GM19455 (cell line): ENCODE measurements around the gene TCEA3.

Source experiments
- ATAC-seq: cut with Tn5 transposase; IDR thresholded peaks from one replicate; pipeline ENCODE4 v1.9.1; 2021; ENCODE audit not compliant: unreplicated experiment

The TCEA3 gene

GRCh38 chr1:23424293-23425192 is at the start of gene TCEA3:
TCEA3 (minus strand) TSS chr1:23424748; CDS start chr1:23424633, 115 bp downstream.
- ATAC-seq, result no peak

GRCh38 chr1:23473037-23473800 is 48.7 kb upstream of the TCEA3 start:
- ATAC-seq, result no peak

- no peak for ATAC-seq
Measured at GRCh38 chr1:23472351-23473036, 47.9 kb upstream of the TCEA3 start.

GRCh38 chr1:23471473-23472075 is 47.0 kb upstream of the TCEA3 start:
- ATAC-seq, result no peak

GRCh38 chr1:23470282-23471070 is 45.9 kb upstream of the TCEA3 start:
- no peak for ATAC-seq

GRCh38 chr1:23469372-23469982 is 44.9 kb upstream of the TCEA3 start:
- ATAC-seq, result no peak

- ATAC-seq, result no peak
Measured at GRCh38 chr1:23466423-23466989, 42.0 kb upstream of the TCEA3 start.

- ATAC-seq, result no peak
Measured at GRCh38 chr1:23463286-23463685, 38.7 kb upstream of the TCEA3 start.

- no peak for ATAC-seq
Measured at GRCh38 chr1:23462766-23463165, 38.2 kb upstream of the TCEA3 start.

GRCh38 chr1:23461050-23461449 is 36.5 kb upstream of the TCEA3 start:
- ATAC-seq, result no peak

- ATAC-seq, result no peak
Measured at GRCh38 chr1:23460519-23460918, 36.0 kb upstream of the TCEA3 start.

GRCh38 chr1:23459338-23459757 is 34.8 kb upstream of the TCEA3 start:
- ATAC-seq, result no peak

- ATAC-seq, result no peak
Measured at GRCh38 chr1:23456226-23456625, 31.7 kb upstream of the TCEA3 start.

GRCh38 chr1:23453455-23454000 is 29.0 kb upstream of the TCEA3 start:
- ATAC-seq, result no peak

GRCh38 chr1:23452011-23452411 is 27.5 kb upstream of the TCEA3 start:
- no peak for ATAC-seq

- no peak for ATAC-seq
Measured at GRCh38 chr1:23451441-23451840, 26.9 kb upstream of the TCEA3 start.

GRCh38 chr1:23450894-23451293 is 26.3 kb upstream of the TCEA3 start:
- no peak for ATAC-seq

- ATAC-seq, result no peak
Measured at GRCh38 chr1:23449958-23450357, 25.4 kb upstream of the TCEA3 start.

GRCh38 chr1:23449306-23449705 is 24.8 kb upstream of the TCEA3 start:
- ATAC-seq, result no peak
